LNCAP (cell line): ENCODE measurements around the gene ACSF2.

ENCODE experiments used
- TF ChIP-seq, protein P1 (sequence below): fragments of 450-650 bp; IDR thresholded peaks from 2 replicates; pipeline ENCODE4 v1.5.1; 2017; ENCODE audit warnings: mild to moderate bottlenecking

ACSF2 gene

DNA sequence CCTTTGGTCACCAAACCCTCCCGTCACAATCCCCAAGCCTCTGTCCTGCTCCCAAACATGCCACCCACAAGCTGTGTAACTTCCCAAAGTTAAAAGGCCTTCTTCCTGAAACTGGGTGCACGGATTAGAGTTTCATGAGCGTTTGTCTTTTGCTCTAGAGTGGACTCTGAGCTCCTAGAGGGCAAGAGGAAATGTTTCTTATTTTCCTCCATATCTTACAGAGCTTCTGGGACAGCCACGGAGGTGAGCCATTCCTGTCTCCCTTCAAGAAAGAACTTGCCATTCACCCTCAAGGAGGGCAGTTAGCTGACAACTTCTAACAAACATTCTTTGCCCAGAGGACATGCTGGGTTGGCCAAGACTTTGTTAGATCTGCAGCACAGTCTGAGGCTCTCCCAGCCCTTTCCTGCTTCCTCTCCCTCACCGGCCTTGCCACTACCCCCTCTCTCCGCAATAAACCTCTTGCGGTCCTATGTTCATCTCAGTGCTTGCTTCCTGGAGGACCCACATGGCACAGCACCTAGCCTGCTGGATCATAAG lies 79.6 kb downstream of the ACSF2 start:
- TF ChIP-seq, protein P1, sequence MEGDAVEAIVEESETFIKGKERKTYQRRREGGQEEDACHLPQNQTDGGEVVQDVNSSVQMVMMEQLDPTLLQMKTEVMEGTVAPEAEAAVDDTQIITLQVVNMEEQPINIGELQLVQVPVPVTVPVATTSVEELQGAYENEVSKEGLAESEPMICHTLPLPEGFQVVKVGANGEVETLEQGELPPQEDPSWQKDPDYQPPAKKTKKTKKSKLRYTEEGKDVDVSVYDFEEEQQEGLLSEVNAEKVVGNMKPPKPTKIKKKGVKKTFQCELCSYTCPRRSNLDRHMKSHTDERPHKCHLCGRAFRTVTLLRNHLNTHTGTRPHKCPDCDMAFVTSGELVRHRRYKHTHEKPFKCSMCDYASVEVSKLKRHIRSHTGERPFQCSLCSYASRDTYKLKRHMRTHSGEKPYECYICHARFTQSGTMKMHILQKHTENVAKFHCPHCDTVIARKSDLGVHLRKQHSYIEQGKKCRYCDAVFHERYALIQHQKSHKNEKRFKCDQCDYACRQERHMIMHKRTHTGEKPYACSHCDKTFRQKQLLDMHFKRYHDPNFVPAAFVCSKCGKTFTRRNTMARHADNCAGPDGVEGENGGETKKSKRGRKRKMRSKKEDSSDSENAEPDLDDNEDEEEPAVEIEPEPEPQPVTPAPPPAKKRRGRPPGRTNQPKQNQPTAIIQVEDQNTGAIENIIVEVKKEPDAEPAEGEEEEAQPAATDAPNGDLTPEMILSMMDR = no peak

DNA sequence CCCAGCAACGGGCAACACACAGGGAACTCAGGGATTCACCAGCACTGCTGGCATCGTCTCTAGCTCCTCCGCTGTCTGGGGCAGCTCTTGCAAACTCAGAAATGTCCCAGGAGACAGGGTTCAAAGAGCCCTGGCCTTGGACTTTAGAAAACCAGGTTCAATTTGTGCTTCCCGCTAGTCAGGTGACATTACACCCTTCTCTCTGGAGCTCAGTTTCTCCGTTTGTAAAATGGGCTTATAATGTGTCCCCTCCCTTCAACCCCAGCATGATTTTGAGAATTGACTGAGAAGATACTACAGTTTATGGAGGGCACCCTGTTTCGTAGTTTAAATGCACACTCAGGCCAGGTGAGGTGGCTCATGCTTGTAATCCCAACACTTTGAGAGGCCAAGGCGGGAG lies 80.3 kb downstream of the ACSF2 start:
- TF ChIP-seq, protein P1 = no peak

DNA sequence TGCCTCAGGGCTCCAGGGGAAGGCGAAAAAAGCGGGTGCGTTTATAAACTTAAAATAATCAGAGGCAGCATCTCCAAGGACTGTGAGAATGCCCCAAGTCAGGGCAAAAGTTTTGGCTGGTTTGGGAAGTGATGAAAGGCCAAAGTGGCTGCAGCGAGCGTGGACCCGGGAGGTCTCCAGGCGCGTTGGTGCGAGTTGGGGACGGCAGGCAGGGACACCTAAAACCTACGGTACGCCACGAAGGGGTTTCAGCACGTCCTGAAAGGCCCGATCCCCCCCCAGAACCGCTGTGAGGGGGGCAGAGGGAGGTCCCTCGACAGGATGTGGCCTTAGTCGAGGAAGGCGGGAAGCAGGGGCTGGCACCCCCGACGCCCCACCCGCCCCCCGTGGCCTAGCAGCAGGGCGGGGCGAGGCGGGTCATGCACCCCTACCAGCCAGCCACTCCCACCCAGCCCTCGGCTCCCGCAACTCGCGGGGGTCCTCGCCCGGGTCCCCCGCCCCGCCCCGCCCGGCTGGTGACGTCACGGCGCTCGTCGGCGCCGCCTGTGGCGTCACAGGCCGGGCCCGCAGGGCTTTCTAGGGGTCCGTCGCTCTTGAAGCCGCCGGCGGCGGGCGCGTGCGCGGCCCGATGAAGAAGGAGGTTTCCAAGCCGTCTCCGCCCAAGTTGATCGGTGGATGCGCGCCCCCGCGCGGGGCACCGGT lies 82.0 kb downstream of the ACSF2 start, which contains the start of gene MYCBPAP:
Gene MYCBPAP (plus strand): TSS at position 569 of the 702 bp plus-strand sequence. CDS start 236 bp downstream, outside the sequence.
- TF ChIP-seq, protein P1 = no peak

DNA sequence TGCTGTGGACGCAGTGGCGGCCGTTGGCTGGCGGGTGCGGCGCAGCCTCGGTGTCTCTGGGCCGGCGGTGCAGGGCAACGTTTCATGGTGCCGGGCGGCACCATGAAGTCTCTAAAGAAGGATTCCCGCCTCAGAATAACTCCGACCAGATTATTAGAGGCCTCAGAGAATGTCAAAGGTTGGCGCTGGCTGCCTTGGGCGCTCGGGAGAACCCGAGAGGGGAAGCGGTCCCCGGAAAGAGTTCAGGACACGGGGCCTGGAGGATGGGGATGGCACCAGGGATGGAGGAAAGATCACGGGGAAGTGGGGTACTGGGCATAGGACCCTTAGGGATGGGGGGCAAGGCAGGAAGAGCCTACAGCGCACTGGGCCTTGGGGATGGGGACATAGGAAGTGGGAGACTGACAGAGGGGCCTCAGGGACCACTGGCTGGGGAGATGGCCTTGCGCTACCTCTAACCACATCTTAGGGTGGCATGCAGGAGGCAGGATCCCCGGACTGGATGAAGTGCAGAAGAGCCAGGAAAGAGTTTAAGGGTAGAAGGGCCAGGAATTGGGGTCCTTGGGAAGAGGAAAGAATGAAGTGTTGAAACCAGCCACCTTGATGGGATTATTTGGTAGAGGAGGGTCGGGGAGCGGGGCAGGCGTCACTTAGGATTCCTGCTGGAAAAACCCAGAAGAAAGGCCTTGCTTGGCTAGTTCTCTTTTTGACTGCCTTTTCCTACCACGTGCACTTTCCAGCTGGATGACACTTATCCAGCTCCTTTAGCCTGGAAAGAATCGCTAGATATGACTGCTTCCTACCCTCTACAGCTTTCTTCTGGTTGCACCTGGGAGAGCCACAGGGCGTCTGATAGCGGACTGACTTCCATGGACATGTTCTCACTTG lies 82.8 kb downstream of the ACSF2 start:
- TF ChIP-seq, protein P1 = no peak

DNA sequence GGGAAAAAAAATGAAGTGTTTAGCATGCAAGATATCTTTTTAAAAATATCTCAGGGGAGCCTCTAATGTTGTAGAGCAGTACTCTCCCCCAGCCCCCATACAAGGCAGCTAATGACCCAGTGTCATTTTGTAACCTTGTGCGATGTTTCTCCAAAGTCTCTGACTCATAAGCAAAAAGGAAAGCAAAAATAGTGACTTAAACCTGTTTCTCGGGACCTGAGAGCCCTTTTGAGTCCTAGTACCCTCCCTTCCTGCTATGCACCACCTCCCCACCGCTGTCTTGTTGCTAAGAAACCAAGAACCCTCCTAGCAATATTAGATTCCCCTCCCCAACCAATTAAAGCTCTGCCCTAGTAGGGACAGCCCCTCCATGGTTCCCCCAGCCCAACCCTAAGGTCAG lies 85.0 kb downstream of the ACSF2 start:
- TF ChIP-seq, protein P1 = no peak

DNA sequence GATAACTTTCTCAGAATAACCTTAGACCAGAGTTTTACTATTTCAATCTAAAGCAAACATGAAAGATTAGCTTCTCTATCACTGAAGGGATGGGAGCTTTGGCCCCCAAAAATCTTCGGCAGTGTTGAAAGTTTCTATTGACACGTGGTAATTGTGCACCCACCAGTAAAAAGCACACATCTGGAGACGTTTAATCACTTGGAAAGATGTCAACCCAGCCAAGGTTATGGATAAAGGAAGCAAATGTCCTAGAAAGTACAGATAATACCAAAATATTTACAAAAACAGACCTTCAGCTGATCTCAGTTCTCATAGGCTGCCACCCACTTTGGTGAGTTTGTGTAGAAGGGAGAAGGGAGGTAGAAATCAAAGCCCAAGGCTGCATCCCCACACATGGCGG lies 87.5 kb downstream of the ACSF2 start:
- TF ChIP-seq, protein P1 = no peak

DNA sequence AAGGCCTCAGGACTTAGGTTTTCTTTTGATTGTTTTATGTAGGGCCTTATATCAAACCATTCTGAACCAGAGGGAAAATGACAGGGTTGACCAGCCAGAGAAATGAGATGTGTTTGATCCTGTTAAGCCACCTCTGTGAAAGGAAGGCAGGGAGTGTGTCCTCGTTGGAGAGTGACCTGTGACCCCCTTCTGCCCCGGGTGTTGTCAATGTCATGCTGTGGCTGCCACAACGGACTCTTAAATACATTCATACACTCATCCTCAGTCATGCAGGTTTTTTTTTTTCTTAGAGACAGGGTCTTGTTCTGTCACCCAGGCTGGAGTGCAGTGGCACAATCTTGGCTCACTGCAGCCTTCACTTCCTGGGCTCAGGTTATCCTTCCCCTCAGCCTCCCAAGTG lies 88.4 kb downstream of the ACSF2 start:
- TF ChIP-seq, protein P1 = no peak
